ENCODE measurements around the gene CMSS1.

Gene CMSS1

GRCh38 chr3:100150473-100150872 lies 332.8 kb downstream of the CMSS1 start:
- no peak overlapping the region for H3K4me3 ChIP-seq (replicated peaks; ENCODE audit: low read depth, low read length)
- DNase-seq (ENCODE audit: extremely low read depth, low read depth): no peak
- no peak for TF ChIP-seq CTCF (IDR thresholded peaks at IDR 0.05; ENCODE audit: low read depth, low read length, missing control alignments)

- no peak for DNase-seq (ENCODE audit: extremely low read depth, low read depth)
- TF ChIP-seq CTCF (IDR thresholded peaks at IDR 0.05; ENCODE audit: low read depth, low read length, missing control alignments): no peak
- no peak overlapping the region for H3K4me3 ChIP-seq (replicated peaks; ENCODE audit: low read depth, low read length)
These were observed 333.5 kb downstream of the CMSS1 start for GRCh38 chr3:100151024-100151707.

- no peak for TF ChIP-seq CTCF (IDR thresholded peaks at IDR 0.05; ENCODE audit: low read depth, low read length, missing control alignments)
- no peak overlapping the region for H3K4me3 ChIP-seq (replicated peaks; ENCODE audit: low read depth, low read length)
- DNase-seq (ENCODE audit: extremely low read depth, low read depth): no peak
These were observed 336.5 kb downstream of the CMSS1 start for GRCh38 chr3:100154171-100154570.

- no peak for DNase-seq (ENCODE audit: extremely low read depth, low read depth)
- TF ChIP-seq CTCF (IDR thresholded peaks at IDR 0.05; ENCODE audit: low read depth, low read length, missing control alignments): no peak
- H3K4me3 ChIP-seq (replicated peaks; ENCODE audit: low read depth, low read length): no peak overlapping the region
These were observed 337.5 kb downstream of the CMSS1 start for GRCh38 chr3:100155128-100155527.

GRCh38 chr3:100155590-100155989 lies 337.9 kb downstream of the CMSS1 start:
- DNase-seq (ENCODE audit: extremely low read depth, low read depth): no peak
- no peak overlapping the region for H3K4me3 ChIP-seq (replicated peaks; ENCODE audit: low read depth, low read length)
- TF ChIP-seq CTCF (IDR thresholded peaks at IDR 0.05; ENCODE audit: low read depth, low read length, missing control alignments): no peak

- H3K4me3 ChIP-seq (replicated peaks; ENCODE audit: low read depth, low read length): no peak overlapping the region
- TF ChIP-seq CTCF (IDR thresholded peaks at IDR 0.05; ENCODE audit: low read depth, low read length, missing control alignments): no peak
- no peak for DNase-seq (ENCODE audit: extremely low read depth, low read depth)
These were observed 340.0 kb downstream of the CMSS1 start for GRCh38 chr3:100157685-100158084.

GRCh38 chr3:100158918-100159330 lies 341.3 kb downstream of the CMSS1 start:
- DNase-seq (ENCODE audit: extremely low read depth, low read depth): no peak
- H3K4me3 ChIP-seq (replicated peaks; ENCODE audit: low read depth, low read length): no peak overlapping the region
- no peak for TF ChIP-seq CTCF (IDR thresholded peaks at IDR 0.05; ENCODE audit: low read depth, low read length, missing control alignments)
